CD8-positive, alpha-beta memory T cell (primary cell): ENCODE results near the gene ACSS1. TPM values are rescaled to one million over a fixed set of nuclear protein-coding genes. Genes with fewer than 3 reads are reported as not detected.
A peak's percentile ranks its signal among the peaks of the same experiment; 100 is the strongest.

Experiments used
- CTCF ChIA-PET: fragments of 350-600 bp; sonication (Branson Sonifier 250); formaldehyde crosslinking; loops from one replicate; lab custom pipeline; 2021; ENCODE audit warnings: antibody characterized with exemption; lab: Charles Lee
- POLR2A ChIA-PET: fragments of 350-600 bp; sonication (Branson Sonifier 250); formaldehyde crosslinking; loops from one replicate; lab custom pipeline; 2021; ENCODE audit warnings: antibody characterized with exemption; lab: Charles Lee
- DNase-seq, 5 donors: peaks; one replicate each; pipeline versions ENCODE4 v3.0.0 to v3.0.0-alpha.2; 2020 to 2022; ENCODE audit warnings: mixed read lengths in 1 of 5
- H3K27ac ChIP-seq: one replicate; pipeline ENCODE4 v1.7.0; 2013; ENCODE audit warnings: low read depth, mild to moderate bottlenecking, low read length, moderate library complexity
- H3K27me3 ChIP-seq: 2 replicates; pipeline ENCODE4 v1.7.0; 2013; ENCODE audit warnings: low read length, mild to moderate bottlenecking; ENCODE audit not compliant: insufficient read depth, poor library complexity, severe bottlenecking
- H3K36me3 ChIP-seq: 2 replicates; pipeline ENCODE4 v1.7.0; 2013; ENCODE audit warnings: mild to moderate bottlenecking, low read length, moderate library complexity; ENCODE audit not compliant: insufficient read depth
- H3K4me1 ChIP-seq: 2 replicates; pipeline ENCODE4 v1.7.0; 2013; ENCODE audit warnings: mild to moderate bottlenecking, low read length, moderate library complexity; ENCODE audit not compliant: insufficient read depth
- H3K4me3 ChIP-seq: 2 replicates; pipeline ENCODE4 v1.7.0; 2013; ENCODE audit warnings: mild to moderate bottlenecking, low read length
- H3K9me3 ChIP-seq: 2 replicates; pipeline ENCODE4 v1.7.0; 2013; ENCODE audit warnings: mild to moderate bottlenecking, low read length
- H3K27ac Mint-ChIP-seq, 8 donors: one replicate each; pipeline ENCODE4 v1.8.0; 2020 to 2021; ENCODE audit warnings: mixed read lengths in 8 of 8, mild to moderate bottlenecking in 6 of 8, inconsistent platforms in 3 of 8, moderate library complexity in 3 of 8
- H3K27me3 Mint-ChIP-seq, 2 donors: one replicate each; pipeline ENCODE4 v1.8.0; 2020 to 2021; ENCODE audit warnings: mixed read lengths in 2 of 2, mild to moderate bottlenecking in 1 of 2, moderate library complexity in 1 of 2
- H3K36me3 Mint-ChIP-seq, 3 donors: one replicate each; pipeline ENCODE4 v1.8.0; 2020 to 2021; ENCODE audit warnings: mixed read lengths in 3 of 3, inconsistent platforms in 1 of 3, mild to moderate bottlenecking in 1 of 3
- H3K4me1 Mint-ChIP-seq, 3 donors: one replicate each; pipeline ENCODE4 v1.8.0; 2020 to 2021; ENCODE audit warnings: mixed read lengths in 3 of 3, inconsistent platforms in 1 of 3, mild to moderate bottlenecking in 1 of 3
- H3K4me3 Mint-ChIP-seq, 7 donors: one replicate each; pipeline ENCODE4 v1.8.0; 2020 to 2021; ENCODE audit warnings: mixed read lengths in 7 of 7, mild to moderate bottlenecking in 6 of 7, moderate library complexity in 4 of 7, inconsistent platforms in 2 of 7
- H3K9me3 Mint-ChIP-seq, 5 donors: one replicate each; pipeline ENCODE4 v1.8.0; 2020 to 2022; ENCODE audit warnings: mixed read lengths in 5 of 5, mild to moderate bottlenecking in 3 of 5, moderate library complexity in 2 of 5, inconsistent platforms in 1 of 5
- polyA plus RNA-seq: library from polyadenylated mRNA; unstranded; fragments of 300-500 nt; fragmentation: Illumina TruSeq; gene quantifications from one replicate; pipeline ENCODE4 v1.2.3, GENCODE V29; 2021
- total RNA-seq, 2 experiments: library from RNA; stranded (reverse); gene quantifications; one replicate each; pipeline ENCODE4 v1.2.3, GENCODE V29; 2021

ACSS1 gene
- total and polyA plus RNA-seq, 3 experiments from 2014 or later = 24.5 to 59.6 (median 24.8) TPM

- no peaks in the 10 kb centered on the region for H3K9me3 Mint-ChIP-seq
- Histone ChIP-seq H3K36me3 (peaks cover 53% of the 10 kb centered on the region), H3K9me3 (no peaks in the 10 kb centered on the region), H3K4me1 (no peaks in the 10 kb centered on the region), H3K27me3 (no peaks in the 10 kb centered on the region), H3K4me3 (no peak overlapping the region), H3K27ac (no peak overlapping the region)
- peaks cover 7 to 98% (median 23%) of the 10 kb centered on the region in 3 donors for H3K36me3 Mint-ChIP-seq
- no peak overlapping the region for H3K4me3 Mint-ChIP-seq
- DNase-seq = no peak
- H3K4me1 Mint-ChIP-seq = peaks cover 0 to 6% (median 0%) of the 10 kb centered on the region in 3 donors
- H3K27ac Mint-ChIP-seq = peak overlapping the region in 2 of 8 donors; percentile 57 to 69
- no peaks in the 10 kb centered on the region for H3K27me3 Mint-ChIP-seq
- ChIA-PET CTCF (no interaction called here), POLR2A (no interaction called here)
Observed at GRCh38 chr20:25013478-25014380, 44.2 kb downstream of the ACSS1 start.

- Histone ChIP-seq H3K27ac (no peak overlapping the region), H3K4me1 (no peaks in the 10 kb centered on the region), H3K4me3 (no peak overlapping the region), H3K27me3 (no peaks in the 10 kb centered on the region), H3K9me3 (no peaks in the 10 kb centered on the region), H3K36me3 (peaks cover 50% of the 10 kb centered on the region)
- H3K9me3 Mint-ChIP-seq = no peaks in the 10 kb centered on the region
- ChIA-PET POLR2A (no interaction called here), CTCF (no interaction called here)
- no peak overlapping the region for H3K27ac Mint-ChIP-seq
- H3K4me3 Mint-ChIP-seq = no peak overlapping the region
- peaks cover 7 to 98% (median 24%) of the 10 kb centered on the region in 3 donors for H3K36me3 Mint-ChIP-seq
- DNase-seq = no peak
- H3K27me3 Mint-ChIP-seq = no peaks in the 10 kb centered on the region
- H3K4me1 Mint-ChIP-seq = peaks cover 0 to under 1% (median 0%) of the 10 kb centered on the region in 3 donors
Observed at GRCh38 chr20:25012616-25013189, 45.2 kb downstream of the ACSS1 start.

- Histone ChIP-seq H3K4me1 (no peaks in the 10 kb centered on the region), H3K36me3 (peaks cover 59% of the 10 kb centered on the region), H3K9me3 (no peaks in the 10 kb centered on the region), H3K27me3 (no peaks in the 10 kb centered on the region), H3K27ac (no peak overlapping the region), H3K4me3 (no peak overlapping the region)
- peaks cover 7 to 98% (median 28%) of the 10 kb centered on the region in 3 donors for H3K36me3 Mint-ChIP-seq
- no peak overlapping the region for H3K4me3 Mint-ChIP-seq
- no peaks in the 10 kb centered on the region for H3K9me3 Mint-ChIP-seq
- DNase-seq = no peak
- ChIA-PET CTCF (no interaction called here), POLR2A (no interaction called here)
- no peaks in the 10 kb centered on the region for H3K4me1 Mint-ChIP-seq
- H3K27me3 Mint-ChIP-seq = no peaks in the 10 kb centered on the region
- H3K27ac Mint-ChIP-seq = no peak overlapping the region
Observed at GRCh38 chr20:25011831-25012241, 46.1 kb downstream of the ACSS1 start.

- no peaks in the 10 kb centered on the region for H3K27me3 ChIP-seq
- ChIA-PET POLR2A (no interaction called here), CTCF (interaction anchor here (0.9 kb wide), 1 partner anchor 12 kb away, joined by 3 read pairs; no protein-coding TSS in a partner anchor)
- no peaks in the 10 kb centered on the region for H3K9me3 ChIP-seq
- no peak overlapping the region for H3K4me3 ChIP-seq
- no peak for DNase-seq
- Mint-ChIP-seq H3K27ac (peak overlapping the region in 1 of 8 donors; percentile 33), H3K9me3 (no peaks in the 10 kb centered on the region), H3K4me3 (no peak overlapping the region), H3K27me3 (no peaks in the 10 kb centered on the region), H3K4me1 (no peaks in the 10 kb centered on the region), H3K36me3 (peaks cover 7 to 98% (median 31%) of the 10 kb centered on the region in 3 donors)
- no peak overlapping the region for H3K27ac ChIP-seq
- no peaks in the 10 kb centered on the region for H3K4me1 ChIP-seq
- peaks cover 64% of the 10 kb centered on the region for H3K36me3 ChIP-seq
Observed at GRCh38 chr20:25011261-25011660, 46.7 kb downstream of the ACSS1 start.

GRCh38 chr20:25009218-25010145 is 48.5 kb downstream of the ACSS1 start:
- Mint-ChIP-seq H3K27me3 (no peaks in the 10 kb centered on the region), H3K27ac (peak overlapping the region in 2 of 8 donors; percentile 32 to 43), H3K4me1 (no peaks in the 10 kb centered on the region), H3K36me3 (peaks cover 11 to 96% (median 28%) of the 10 kb centered on the region in 3 donors), H3K9me3 (no peaks in the 10 kb centered on the region), H3K4me3 (no peak overlapping the region)
- DNase-seq = no peak
- Histone ChIP-seq H3K27ac (no peak overlapping the region), H3K27me3 (no peaks in the 10 kb centered on the region), H3K9me3 (no peaks in the 10 kb centered on the region), H3K4me3 (no peak overlapping the region), H3K36me3 (peaks cover 61% of the 10 kb centered on the region), H3K4me1 (no peaks in the 10 kb centered on the region)
- ChIA-PET CTCF (interaction anchor here (1.2 to 1.4 kb wide), 2 partner anchors 9 to 15 kb away, joined by 4 read pairs; no protein-coding TSS in a partner anchor), POLR2A (no interaction called here)

GRCh38 chr20:25008388-25009217 is 49.3 kb downstream of the ACSS1 start:
- DNase-seq = no peak
- CTCF ChIA-PET = interaction anchor here (1.2 kb wide), 1 partner anchor 14 kb away, joined by 4 read pairs; no protein-coding TSS in a partner anchor
- no peaks in the 10 kb centered on the region for H3K27me3 Mint-ChIP-seq

More at GRCh38 chr20:25008388-25009217, 49.3 kb downstream of the ACSS1 start:
- Histone ChIP-seq H3K4me1 (no peaks in the 10 kb centered on the region), H3K4me3 (no peak overlapping the region), H3K36me3 (peaks cover 52% of the 10 kb centered on the region), H3K27me3 (no peaks in the 10 kb centered on the region), H3K27ac (no peak overlapping the region), H3K9me3 (no peaks in the 10 kb centered on the region)
- Mint-ChIP-seq H3K9me3 (no peaks in the 10 kb centered on the region), H3K27ac (no peak overlapping the region), H3K4me3 (no peak overlapping the region), H3K4me1 (no peaks in the 10 kb centered on the region), H3K36me3 (peaks cover 14 to 94% (median 24%) of the 10 kb centered on the region in 3 donors)
- POLR2A ChIA-PET = no interaction called here
